Nucleus accumbens (tissue), 56 donors: Measurements from ENCODE around the gene NOS2.
"Not testable (repeated sequence)": the region's sequence is repeated elsewhere in the genome, so short reads cannot be mapped to it uniquely, and the experiment has no call there.

Source experiments
- DNase-seq, 56 donors: peaks; one replicate each; lab custom pipeline; 2025; lab: John Stamatoyannopoulos, UW

The NOS2 gene

GRCh38 chr17:27793168-27793905 is 7.0 kb downstream of the NOS2 start:
- DNase-seq, result peak in 14 of 56 donors; percentile 3 to 47 (median 12)

DNA sequence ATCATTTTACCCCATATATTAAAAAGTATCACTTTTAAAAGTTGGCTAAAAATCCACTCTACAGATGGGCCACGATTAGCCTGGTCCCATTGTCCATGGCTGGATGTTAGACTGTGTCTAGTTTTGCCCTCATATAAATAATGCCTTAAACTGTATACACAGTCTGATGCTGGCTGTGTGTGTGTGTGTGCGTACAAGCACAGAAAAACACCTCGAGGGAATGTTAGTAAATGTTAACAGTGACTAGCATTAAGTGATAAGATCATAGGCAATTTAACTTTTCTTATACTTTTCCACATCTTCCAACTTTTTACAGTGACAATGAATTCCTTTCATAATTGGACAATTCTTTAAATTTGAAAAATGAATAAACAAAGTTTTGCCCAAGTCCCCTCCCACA is 8.2 kb downstream of the NOS2 start:
- no peak for DNase-seq

DNA sequence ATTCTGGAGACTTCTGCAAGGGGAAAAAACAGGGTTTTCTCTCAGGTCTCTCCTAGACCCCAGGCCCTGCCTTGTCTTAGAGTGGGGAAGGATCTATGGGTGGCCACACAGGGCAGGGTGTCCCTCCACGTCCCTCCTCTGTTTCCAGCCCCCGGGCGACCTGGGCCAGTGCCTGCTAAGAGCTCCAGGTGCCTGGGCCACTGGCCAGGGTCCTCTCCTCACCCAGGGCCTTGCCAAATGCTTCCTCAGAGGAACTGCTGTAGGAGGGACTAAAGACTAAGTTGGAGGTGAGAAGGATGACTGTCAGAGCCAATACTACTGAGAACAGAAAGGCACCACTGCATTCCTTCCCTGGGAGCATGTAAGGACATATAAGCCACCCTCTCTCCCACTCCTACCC is 11.4 kb downstream of the NOS2 start:
- DNase-seq, result no peak

DNA sequence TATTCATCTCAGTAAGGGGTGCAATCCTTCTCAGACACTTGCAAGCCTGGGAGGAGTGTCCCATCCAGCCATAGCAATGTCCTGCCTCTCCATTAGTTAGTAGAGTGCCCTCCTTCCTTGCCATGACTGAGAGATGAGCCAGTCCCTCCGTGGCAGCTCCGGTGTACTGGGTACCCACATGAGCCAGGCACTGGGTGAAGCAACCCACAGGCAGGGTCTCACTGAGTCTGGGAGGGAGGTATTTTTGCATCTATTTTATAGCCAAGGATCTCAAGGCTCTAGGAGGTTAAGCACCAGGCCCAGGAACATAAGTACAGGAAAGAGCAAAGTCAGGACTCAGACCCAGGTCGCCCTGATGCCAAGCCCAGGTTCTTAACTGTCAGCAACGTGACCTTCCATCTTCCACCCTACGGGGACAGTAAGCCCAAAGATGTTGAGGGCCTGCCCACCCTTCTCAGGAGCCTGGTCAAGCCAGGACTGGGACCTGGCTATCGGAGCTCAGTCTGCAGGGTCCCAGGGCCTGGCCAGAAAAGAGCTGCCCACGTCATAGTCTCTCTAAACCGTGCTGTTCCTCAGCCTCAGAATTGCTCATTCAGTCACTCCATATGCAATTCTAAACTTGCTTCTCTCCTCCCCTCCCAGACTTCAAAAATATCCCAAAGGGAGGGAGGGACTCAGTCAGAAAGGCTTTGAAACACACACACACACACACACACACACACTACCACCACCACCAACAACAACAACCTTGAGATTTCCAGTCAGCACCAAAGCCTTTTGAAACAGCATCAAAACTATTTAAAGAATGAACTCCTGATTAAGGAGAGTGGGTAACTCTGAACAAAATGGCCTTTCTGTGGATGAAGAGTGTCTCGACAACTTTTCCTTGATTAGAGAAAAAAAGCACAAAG is 16.6 kb downstream of the NOS2 start:
- DNase-seq, result no peak

DNA sequence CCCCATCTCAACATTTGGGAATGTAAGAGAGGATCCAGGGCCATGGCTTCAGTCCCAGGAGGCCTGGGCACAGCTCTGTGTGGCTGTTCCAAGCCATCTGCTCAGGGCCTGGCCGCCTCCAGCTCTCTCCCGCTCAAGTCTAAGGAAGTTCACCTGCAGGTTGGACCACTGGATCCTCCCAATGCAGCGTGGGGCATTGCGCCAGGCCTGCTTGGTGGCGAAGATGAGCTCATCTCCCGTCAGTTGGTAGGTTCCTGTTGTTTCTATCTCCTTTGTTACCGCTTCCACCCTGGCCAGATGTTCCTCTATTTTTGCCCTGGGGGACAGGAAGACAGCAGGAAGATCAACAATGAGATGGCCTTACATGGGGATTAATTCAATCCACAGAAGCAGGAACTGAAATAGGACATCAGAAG is 17.5 kb downstream of the NOS2 start:
- DNase-seq, result peak in 1 of 56 donors; percentile 4

GRCh38 chr17:27780828-27781404 is 19.4 kb downstream of the NOS2 start:
- DNase-seq, result no peak

GRCh38 chr17:27780092-27780827 is 20.1 kb downstream of the NOS2 start:
- DNase-seq, result no peak

DNA sequence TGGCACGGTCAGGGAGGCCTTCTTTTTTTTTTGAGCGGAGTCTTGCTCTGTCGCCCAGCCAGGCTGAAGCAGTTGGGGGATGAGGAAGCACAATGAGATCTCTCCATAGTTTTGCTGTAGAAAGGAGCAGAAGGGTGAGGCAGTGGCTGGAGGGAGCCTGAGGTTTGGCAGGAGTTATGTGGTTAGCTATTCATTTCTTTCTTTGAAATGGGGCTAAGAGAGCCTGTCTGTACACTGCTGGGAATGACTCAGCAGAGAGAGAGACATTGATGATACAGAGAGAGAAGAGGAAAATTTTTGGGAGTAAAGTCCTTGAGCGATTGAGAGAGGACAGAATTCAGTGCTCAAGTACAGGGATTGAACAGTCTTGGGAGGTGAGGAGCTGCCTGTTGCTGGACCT is 22.1 kb downstream of the NOS2 start:
- no peak for DNase-seq

DNA sequence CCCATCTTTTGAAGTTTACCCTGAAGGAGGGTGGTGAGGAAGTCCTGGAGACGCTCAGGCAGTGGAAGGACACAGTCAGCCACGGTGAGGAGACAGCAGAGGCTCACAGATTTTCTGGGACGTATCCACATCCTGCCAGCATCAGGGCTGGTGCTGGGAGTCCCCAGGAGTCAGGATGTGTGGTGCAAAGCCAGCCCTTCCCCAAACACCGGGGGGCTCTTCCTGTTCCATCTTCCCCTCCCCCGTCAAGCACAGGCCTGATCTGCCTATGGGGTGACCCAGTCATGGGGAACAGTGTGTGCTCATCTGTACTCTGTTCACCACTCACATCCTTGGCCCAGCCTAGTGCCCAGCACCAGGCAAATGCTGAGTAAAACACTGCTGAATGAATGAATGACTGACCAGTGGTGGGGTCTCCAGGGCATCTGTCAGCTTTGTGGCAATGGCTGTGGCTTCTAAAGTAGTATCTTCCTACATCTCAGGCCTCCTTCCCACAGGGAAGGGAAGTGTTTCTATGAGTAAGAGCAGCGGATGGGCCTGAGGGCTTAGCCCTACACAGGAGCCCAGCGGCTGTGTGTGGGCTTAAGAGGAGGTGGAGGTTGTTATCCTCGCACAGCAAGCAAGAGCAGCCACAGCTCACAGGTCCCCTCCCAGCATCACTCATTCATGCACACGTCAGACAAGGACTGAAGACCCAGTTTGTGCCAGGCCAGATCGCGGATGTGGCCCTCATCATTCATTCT is 23.3 kb downstream of the NOS2 start:
- no peak for DNase-seq

DNA sequence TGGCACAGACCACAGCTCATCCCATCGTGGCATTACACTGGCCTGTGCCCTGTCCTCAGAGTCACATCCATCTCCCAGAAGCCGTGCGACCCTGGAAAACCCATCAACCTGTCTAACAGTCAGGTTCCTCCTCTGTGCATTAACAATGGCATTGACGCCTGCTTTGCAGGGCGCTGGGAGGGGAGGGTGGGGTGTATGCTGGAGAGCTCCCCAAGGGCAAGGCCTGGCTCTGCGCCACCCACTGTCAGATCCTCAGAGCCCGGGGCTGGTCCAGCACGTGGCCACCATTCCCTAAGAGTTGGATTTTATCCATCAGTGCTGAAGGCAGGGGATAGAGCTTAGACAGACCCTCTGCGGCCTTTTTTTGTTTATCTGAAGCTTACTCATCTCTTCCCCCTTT is 28.7 kb downstream of the NOS2 start:
- DNase-seq, result no peak

GRCh38 chr17:27770877-27771276 is 29.5 kb downstream of the NOS2 start:
- no peak for DNase-seq

- DNase-seq, result no peak
Measured at GRCh38 chr17:27768858-27769410, 31.4 kb downstream of the NOS2 start.

DNA sequence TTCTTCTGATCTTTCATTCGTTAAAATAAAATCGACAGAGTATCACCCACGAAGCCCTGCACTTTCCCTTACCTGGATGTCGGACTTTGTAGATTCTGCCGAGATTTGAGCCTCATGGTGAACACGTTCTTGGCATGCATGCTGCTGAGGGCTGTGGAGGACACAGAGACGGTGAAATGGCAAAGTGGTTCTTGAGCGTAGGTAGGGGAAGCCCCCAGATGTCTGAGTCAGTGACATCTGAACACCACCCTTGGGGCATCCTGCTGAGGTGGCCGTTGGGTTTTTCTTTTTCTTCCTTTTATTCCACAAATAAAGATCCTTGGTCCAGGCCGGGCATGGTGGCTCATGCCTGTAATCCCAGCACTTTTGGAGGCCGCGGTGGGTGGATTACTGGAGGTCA is 33.9 kb downstream of the NOS2 start:
- DNase-seq, result no peak

DNA sequence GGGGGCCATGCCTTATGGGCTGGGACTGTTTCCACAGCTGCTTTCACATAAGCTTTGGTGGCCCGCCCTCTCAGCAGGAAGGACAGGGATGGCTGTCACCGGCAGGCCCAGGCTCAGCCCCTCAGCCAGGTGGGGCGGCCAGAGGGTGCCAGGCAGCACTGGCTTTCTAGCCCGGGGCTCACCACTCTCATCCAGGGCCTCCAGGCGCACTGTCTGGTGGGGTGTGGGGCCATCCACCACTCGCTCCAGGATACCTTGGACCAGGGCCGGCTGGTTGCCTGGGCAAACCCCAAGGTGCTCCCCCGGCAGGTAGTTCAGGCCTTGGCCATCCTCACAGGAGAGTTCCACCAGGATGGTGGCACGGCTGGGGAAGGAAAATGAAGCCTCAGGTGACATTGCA is 35.0 kb downstream of the NOS2 start:
- DNase-seq, result no peak

- no peak for DNase-seq
Measured at GRCh38 chr17:27764589-27764988, 35.7 kb downstream of the NOS2 start.

DNA sequence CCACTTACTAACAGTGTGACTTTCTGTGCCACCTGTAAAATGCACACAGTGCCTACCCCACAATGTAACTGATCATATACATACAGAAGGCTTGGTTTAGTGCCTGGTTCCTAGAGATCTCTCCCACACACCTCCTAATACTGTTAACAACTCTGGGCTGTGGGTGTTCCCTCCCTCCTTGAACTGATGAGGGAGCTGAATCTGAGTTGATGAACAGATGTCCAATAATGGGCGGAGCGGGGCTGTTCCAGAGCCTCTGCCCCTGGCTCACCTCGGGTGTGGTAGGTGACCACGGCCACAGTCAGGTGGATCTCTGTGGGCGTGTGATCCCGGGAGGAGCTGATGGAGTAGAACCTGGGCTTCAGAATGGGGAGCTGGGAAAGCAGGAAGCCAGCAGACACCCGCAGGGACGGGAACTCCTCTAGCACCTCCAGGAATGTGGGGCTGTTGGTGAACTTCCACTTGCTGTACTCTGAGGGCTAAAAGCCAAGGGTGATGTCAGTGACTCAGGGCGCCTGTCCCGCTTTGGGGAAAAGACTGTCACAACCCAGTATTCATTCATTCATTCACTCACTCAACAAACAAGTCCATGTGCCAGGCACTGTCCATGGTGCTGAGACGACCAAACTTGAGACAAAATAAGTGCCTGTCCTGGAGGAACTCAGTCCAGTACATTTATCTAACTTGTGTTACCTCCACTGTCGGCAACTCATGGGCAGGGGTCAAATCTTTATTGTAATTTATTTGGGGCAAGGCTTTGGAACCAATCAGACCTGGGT is 37.6 kb downstream of the NOS2 start:
- no peak for DNase-seq

- not testable (repeated sequence) for DNase-seq
Measured at GRCh38 chr17:27760931-27761330, 39.4 kb downstream of the NOS2 start.

DNA sequence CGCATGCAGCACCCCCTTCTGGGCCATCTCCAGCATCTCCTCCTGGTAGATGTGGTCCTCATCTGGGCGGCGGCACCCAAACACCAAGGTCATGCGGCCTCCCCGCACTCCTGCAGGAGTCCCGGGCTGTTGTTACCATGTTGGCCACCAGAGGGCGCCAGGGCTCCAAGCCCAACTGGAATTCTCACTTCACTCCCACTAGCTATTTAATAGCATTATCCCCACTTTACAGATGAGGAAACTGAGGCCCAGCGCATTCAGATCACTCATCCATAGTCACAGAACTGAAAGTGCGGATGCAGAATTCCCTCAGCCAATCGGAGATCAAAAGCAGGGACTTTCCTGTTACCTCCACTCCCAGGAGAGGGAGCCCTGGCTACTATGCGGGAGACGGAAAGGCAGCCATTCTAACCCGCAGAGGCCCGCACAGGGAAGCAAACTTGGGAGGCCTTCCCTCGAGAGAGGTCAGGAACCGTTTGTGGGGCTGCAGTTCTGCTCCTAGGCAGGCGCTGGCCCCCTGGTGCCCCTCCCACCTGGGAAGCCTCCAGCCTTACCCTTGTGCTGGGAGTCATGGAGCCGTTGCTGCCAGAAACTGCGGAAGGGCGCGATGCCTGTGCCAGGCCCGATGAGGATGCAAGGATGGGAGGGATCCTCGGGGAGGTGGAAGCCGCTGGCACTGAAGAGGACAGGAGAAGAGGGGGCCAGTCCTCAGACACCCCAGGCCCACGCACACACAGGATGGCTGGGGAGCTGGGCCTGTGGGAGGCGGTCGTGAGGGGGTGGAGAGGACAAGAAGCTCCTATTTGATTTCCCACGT is 40.1 kb downstream of the NOS2 start:
- peak in 39 of 56 donors; percentile 1 to 67 (median 17) for DNase-seq
